ENCODE measurements around the gene DNAH11.

DNAH11 gene

DNA sequence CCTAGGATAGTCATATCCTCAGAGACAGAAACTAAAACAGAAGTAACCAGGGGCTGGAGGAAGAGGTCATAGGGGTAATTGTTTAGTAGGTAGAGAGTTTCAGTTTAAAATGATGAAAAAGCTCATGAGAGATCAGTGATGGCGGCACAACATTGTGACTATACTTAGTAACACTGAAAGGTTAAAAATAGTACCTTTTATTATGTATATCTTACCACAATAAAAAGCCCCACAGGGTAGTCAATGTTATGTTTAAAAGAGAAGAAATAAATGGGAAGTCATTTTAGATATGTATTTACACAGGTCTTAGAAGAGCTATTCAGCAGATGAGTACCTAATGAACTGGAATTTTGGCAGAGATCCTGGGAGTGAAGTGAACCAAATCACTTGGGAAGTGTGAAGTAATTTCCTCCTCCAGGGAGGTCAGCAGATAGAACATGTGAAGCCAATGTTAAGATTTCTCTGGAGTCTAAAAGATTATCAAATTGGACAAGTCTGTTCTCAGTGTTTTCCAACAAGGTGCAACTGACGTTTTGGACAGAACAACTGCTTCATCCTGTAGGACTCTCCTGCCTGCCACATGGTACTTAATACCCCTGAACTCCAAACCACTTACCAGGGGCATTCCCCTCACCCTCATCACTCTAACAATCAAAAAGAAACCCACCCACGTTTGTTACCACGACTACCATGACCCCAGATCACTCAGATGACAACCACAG, 396.5 kb downstream of the DNAH11 start:
- DNase-seq, result no peak

DNA sequence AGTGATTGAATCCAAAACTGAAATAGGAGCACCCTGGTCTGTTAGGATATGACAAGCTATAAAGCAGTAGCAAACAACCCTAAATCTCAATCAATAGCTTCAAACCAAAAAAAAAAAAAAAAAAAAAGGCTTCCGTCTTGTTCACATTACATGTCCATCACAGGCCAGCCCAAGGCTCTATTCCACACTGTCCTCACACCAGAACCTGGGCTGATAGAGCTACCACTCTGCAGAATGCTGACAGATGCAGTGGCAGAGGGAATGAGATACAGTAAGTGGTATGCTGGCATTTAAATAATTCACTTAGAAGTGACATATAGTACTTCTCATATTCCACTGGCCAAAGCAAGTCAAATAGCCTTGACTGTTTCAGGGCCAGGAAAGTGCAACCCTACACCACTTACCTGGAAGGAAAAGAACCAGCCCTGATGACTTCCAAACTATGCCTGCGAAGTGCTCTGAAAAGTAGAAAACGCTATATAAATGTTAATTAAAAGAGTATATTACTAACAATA, 397.1 kb downstream of the DNAH11 start:
- no peak for DNase-seq

DNA sequence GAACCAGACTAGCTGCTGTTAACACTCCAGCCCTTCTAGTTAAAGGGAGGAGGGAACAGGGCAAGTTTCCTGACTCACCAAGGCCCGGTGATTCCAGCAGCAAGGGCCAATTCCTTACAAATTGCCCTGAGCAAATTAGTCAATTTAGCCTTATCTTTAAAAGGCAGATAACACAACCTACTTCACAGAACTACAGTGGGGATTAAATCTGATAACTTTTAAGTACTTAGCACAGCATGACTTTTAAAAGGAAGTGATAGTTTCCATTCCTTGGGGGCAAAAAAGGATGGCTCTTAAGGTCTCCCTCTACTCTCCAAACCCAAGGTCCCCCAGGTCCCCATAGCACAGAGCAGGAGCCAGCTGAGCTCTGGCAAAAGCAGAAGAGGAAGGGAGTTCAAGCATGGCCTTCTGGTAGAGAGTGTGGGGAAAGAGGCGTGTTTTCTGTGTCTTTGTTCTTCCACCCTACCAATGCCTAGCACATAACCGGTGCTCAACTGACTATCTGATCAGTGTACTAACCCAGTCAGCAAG, 398.8 kb downstream of the DNAH11 start:
- peak; percentile 89 for DNase-seq

DNA sequence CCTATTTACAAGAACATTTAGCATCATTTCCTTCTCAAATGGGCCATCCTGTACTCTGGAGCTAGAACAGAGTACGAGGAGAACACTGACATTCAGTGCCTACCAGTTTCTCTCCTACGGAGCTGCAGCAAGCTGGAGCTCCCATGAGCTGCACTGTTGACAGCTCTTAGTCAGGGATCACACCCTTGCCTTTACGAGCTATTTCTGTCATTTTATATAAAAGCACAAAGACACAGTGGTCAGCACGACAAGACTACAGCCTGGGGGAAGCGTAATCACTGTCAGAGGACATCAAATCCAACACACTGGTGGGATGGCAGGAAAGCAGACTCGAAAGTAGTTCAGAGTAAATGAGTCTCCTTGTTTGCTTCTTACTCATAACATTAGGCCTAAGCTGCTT, 400.1 kb downstream of the DNAH11 start:
- DNase-seq, result peak; percentile 65

DNA sequence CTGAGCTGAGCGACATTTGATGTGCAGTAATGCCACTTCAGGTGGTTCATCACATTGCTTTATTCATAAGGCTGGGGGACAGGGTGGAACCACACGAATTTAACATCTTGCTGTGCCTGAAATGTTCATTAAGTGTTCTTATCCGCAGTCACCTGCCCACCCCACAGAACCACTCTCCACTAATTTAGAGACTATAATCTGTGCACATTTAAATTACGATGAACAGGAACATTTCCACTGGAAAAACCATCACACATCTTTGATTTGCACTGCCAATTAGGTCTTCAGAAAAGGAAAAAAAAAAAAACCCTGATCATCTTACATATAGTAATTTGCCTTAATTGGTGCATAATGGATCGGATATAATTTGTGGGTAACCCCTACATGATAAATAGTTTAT, 400.6 kb downstream of the DNAH11 start:
- DNase-seq, result no peak

DNA sequence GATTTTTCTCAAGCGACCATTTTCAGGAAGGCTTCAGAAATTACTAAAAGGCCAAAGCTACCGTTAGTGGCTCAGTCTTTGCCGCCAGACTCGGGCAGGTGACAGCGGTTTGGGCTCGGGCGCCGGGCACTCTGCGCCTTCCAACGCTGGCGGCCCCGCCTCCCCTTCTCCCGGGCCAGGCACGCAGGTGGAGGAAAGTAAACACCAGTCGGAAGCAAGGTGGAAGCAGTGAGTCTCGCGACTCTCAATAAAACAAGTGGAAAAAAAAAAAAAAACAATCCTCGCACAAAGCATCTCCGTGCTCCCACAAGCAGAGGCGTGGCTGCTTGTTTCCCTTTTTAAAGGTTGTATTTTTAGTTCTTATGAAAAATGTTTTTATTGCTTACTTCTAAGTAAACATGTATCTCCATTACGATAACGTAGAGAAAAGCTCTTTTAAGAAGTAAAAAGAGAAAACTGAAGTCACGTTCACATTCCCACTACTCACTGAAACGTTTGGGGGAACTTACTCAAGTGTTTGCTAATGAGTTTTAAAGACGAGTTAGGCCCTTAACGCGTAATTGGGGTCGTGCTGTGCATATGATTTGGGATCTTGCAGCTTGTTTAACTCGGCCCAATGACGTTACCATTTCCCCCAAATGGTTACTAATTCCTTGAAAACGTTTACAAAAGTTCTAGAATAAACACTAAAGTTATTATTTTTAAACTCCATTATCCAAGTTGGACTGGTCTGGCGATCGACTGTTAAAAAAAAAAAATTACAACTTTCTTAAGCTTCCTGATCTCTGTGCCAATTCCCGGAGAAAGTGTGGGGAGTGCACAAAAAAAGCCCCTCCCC, 402.0 kb downstream of the DNAH11 start:
- DNase-seq, result peak; percentile 65

DNA sequence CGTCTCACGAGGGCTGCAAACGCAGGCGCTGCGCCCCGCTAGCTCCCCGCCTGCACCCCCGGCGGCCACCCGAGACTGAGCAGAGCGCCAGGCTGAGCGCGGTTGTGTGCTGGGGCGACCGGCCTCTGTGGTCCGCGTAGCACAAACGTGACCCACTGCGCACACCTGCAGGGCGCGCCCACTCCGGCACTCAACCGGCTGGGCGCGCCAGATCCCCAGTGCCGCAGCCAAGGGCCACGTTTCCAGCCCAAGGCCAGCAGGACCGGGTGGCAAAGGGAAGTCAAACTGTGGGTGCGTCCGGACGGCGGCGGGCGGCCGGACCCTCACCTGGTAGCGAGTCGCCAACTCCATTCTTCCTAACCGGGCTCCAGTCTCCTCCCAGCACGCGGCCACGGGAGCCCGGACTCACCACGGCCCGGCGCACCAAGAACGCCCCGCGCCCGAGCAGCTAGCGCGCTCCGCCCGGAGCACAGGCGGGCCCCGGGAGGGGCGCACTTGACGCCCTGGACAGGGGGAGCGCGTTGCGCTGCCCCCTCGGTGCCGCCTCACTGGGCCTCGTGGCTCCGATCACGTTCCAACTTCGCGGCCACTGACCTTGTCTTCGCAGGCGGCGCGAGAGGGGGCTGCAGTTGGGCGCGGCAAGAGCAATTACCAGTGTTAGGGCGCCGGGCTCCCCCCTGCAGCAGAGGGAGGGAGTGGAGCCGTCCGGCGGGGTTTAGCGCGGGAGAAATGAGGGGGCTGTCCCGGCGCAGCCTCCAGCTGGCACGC, 402.8 kb downstream of the DNAH11 start, which contains the start of gene CDCA7L:
Gene CDCA7L, minus strand, starts transcription at position 446 of the 768 bp plus-strand sequence. Its CDS starts 95 bp downstream, at position 351.
- DNase-seq, result peak; percentile 75

DNA sequence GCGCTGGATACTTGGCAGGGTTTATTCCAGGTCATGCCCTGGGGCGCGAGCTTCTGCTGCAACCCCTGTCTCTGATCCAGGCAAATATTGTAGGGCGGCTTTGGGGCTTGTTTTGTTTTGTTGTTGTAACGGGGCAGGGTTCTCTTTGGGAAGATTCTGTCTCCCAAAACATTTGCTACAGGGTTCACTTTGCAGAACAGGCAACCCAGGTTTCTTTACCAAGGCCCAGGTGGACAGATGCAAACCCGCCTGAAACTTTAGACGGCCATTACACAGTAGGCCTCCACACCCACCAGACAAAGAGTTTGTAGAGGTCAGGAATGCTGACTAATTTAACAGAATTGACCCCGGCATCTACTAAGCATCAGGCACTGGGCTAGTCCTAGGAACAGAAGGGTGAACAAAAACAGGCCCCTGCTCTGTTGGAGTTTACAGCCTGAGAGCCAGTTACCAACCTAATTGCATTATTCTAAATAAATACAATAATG, 403.4 kb downstream of the DNAH11 start:
- DNase-seq, result no peak

DNA sequence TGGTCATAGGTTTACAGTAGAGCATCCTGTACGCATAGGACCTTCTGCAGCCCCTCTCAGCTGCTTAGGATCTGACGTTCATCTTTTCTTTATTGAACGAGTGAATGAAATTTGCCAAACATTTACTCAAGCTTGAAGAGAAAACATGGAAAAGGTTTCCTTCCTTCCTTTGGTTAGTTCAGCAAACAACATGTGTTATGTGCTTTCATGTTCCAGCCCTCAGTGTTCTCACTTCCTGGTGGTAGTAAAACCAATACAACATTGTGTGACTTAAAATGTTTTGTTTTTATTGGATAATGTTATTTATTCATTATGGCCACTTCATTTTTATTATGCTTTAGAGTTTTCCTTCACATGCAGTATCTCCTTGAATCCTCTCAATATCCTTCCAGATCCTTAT, 404.2 kb downstream of the DNAH11 start:
- no peak for DNase-seq

DNA sequence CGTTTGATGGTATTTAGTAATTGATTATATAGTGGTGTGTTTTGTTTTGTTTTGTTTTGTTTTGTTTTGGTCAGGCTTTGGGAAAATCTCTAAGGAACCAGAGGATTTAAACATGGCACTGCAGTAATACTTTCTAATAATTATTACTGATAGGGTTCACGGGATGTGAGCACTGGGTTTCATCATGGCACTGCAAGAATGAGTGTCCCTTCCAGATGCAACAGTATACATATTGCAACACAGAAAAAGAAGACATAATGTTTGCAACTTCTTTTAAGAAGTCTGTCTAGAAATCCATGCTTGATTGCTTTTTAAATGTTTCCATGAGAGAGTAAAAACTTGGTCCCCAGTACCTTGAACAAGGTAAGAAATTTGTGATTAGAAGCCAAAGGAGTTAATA, 405.1 kb downstream of the DNAH11 start:
- DNase-seq, result no peak

DNA sequence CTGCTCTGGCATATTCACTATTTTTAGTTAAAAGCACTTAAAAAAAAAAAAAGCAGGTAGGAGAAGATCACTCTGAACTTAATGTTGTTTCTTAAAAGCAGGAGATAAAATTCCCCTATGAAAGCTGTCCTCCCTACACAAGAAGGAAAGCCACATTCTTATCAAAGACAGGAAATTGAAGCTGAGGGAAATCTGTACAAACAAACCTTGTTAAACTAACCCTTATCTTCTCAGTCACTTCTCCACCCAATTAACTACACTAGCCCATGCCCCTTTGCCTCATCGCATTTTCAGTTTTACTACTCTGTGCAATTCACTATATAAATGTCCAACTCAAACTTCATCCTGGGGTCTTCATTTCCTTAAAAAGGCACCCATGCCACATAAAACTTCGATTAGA, 405.5 kb downstream of the DNAH11 start:
- no peak for DNase-seq

DNA sequence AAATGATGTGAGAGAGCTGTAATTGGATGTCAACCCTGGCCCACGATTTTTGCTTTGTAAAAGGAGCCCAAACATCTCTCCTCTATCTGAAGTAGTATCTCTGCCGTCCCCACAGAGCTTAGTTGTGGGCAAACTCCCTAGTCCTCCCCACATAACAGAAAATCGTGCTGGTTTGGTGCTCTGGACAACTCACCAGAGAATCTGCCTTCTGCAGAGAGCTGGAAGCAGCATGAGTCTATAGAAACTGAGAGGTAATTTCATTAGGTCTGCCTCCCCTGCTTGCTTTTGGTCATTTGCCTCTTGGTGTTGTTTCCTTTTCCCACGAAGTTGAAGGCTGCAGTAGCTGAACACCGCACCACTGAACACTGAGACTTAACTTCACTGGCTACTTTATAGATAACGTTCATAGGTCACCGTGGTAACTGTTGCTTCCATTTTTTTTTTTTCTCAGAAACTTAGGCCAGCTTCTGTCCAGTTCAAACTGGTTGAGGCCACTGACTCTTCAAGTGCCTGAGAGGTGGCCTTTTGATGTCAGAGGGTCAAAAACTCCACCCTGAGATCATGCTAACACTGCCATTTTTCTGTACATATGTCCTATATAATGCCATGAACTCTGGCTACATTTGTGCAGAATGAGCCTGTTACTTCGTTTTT, 406.2 kb downstream of the DNAH11 start:
- no peak for DNase-seq

Measured in islet precursor cell (in vitro differentiated cells).